Left lung (tissue), 10 donors: ENCODE results near the gene TRIM45. TPM values are rescaled to one million over a fixed set of nuclear protein-coding genes. Genes with fewer than 3 reads are reported as not detected.
"Not testable (repeated sequence)": the region's sequence is repeated elsewhere in the genome, so short reads cannot be mapped to it uniquely, and the experiment has no call there.

Experiments
- ATAC-seq: fragments of 200-7000 bp; cut with Tn5 transposase; one replicate; pipeline ENCODE4 v1.9.1; 2020; ENCODE audit warnings: moderate library complexity
- DNase-seq, 4 donors: peaks; one replicate each; pipeline ENCODE4 v3.0.0-alpha.2; 2013 to 2020
- H3K27ac ChIP-seq, 2 donors: fragments of 200-600 bp; sonication (generic) in 1 of 2; one replicate each; pipeline versions ENCODE4 v1.5.0 to v1.8.0; 2020 to 2021
- H3K27me3 ChIP-seq, 2 donors: fragments of 200-600 bp; sonication (generic) in 1 of 2; one replicate each; pipeline versions ENCODE4 v1.5.0 to v1.8.0; 2020 to 2021
- H3K36me3 ChIP-seq, 2 donors: fragments of 200-600 bp; sonication (generic) in 1 of 2; one replicate each; pipeline versions ENCODE4 v1.5.0 to v1.8.0; 2020 to 2021
- H3K4me1 ChIP-seq, 2 donors: fragments of 200-600 bp; one replicate each; pipeline ENCODE4 v1.8.0; 2021
- H3K4me3 ChIP-seq, 2 donors: fragments of 200-600 bp; sonication (generic) in 1 of 2; one replicate each; pipeline versions ENCODE4 v1.5.0 to v1.8.0; 2020 to 2021; ENCODE audit warnings: mild to moderate bottlenecking in 1 of 2
- H3K9me3 ChIP-seq, 2 donors: fragments of 200-600 bp; sonication (generic) in 1 of 2; one replicate each; pipeline versions ENCODE4 v1.5.0 to v1.8.0; 2020 to 2021
- intact Hi-C, 2 donors: fragments of 100-400 bp; cut with DNase I; formaldehyde crosslinking; loops; one replicate each; pipeline versions ENCODE4 v1.11.2 to v1.14.2; 2022
- polyA plus RNA-seq, 6 donors: library from polyadenylated mRNA; unstranded; fragments of 120-200 nt; gene quantifications; one replicate each; pipeline ENCODE4 v1.2.1, GENCODE V29; 2013; ENCODE audit not compliant: insufficient read length in 6 of 6
- total RNA-seq, 2 donors: library from RNA; stranded (reverse); fragmentation: NEBNext Ultra II Directional; extraction: Animal tissue kit (Norgen Biotek cat#: 25700); gene quantifications; one replicate each; pipeline ENCODE4 v1.2.1, GENCODE V29; 2021
- TF ChIP-seq, protein P1 (sequence below), 2 donors: fragments of 200-600 bp; sonication (generic) in 1 of 2; IDR thresholded peaks; one replicate each; pipeline versions ENCODE4 v1.5.0 to v1.8.0; 2021; ENCODE audit warnings: antibody characterized with exemption in 2 of 2
- donor health status: DM: no; HTN: yes; CAD: no.
- donor health status: DM: no; HTN: no; CAD: no.

The TRIM45 gene
- total and polyA plus RNA-seq, 8 donors = 2.6 to 18.9 (median 17.2) TPM

DNA sequence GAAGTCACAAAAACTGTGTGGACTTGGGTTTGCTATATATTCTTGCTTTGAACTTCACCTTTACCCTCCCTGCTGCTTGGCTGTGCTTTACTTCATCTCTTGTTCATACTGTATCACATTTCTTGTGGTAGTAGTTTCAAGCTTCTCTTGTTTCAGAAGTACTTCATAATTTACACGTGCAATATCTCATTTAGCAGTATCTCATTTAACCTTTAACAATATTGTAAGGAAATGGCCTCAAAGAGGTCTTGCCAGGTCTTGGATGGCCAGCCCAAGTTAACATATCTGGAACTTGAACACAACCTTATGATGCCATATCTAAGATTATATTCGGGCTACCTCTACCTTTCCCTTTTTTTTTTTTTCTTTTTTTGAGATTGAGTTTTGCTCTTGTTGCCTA lies 1.7 kb upstream of the TRIM45 start:
- Histone ChIP-seq H3K9me3 (no peaks in the 10 kb centered on the region), H3K4me3 (no peak overlapping the region), H3K27me3 (no peaks in the 10 kb centered on the region), H3K27ac (no peak overlapping the region), H3K36me3 (no peaks in the 10 kb centered on the region), H3K4me1 (peaks cover 0 to 14% of the 10 kb centered on the region in 2 donors)
- no peak for ATAC-seq
- DNase-seq = no peak
- intact Hi-C loops = loop anchor here in 1 of 2 donors (5.0 kb wide), 1 partner anchor 56 kb away; no protein-coding TSS in a partner anchor
- TF ChIP-seq, protein P1, sequence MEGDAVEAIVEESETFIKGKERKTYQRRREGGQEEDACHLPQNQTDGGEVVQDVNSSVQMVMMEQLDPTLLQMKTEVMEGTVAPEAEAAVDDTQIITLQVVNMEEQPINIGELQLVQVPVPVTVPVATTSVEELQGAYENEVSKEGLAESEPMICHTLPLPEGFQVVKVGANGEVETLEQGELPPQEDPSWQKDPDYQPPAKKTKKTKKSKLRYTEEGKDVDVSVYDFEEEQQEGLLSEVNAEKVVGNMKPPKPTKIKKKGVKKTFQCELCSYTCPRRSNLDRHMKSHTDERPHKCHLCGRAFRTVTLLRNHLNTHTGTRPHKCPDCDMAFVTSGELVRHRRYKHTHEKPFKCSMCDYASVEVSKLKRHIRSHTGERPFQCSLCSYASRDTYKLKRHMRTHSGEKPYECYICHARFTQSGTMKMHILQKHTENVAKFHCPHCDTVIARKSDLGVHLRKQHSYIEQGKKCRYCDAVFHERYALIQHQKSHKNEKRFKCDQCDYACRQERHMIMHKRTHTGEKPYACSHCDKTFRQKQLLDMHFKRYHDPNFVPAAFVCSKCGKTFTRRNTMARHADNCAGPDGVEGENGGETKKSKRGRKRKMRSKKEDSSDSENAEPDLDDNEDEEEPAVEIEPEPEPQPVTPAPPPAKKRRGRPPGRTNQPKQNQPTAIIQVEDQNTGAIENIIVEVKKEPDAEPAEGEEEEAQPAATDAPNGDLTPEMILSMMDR (IDR thresholded peaks at IDR 0.05) = no peak

DNA sequence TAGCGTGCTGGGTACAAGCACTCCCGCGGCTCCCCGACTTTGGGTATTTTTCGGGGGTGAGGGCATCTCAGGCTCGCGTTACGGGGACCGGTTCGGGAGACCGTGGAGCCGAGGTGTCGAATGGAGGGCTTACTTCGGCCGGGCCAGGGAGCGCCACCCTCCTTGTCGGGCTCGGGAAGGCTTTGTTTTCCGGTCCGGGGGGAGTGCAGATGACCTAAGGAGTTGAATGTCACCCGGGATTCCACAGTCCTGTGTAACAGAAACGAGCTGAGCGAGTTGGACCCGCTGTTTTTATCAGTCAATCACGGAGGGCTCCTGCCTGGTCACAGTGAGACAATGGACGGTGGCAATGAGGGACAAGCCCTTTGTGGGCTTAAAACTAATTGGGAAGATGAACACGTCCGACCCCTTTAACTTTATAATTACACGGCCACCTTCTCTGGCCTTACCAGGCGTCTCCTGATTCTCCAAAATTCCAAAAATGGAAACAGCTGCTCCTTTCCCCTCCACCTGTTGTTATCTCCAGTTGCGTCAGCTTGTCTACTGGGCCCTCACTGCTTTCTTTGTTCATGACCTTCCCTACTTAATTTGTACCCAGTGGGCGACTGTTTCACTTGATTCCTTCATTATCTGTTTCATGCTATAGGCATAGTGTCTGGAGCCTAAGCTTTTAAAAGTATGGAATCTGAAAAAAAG lies 929 bp upstream of the TRIM45 start:
- H3K27me3 ChIP-seq = no peaks in the 10 kb centered on the region
- H3K4me3 ChIP-seq = peak overlapping the region; percentile 44 to 54
- TF ChIP-seq, protein P1 (IDR thresholded peaks at IDR 0.05) = no peak
- intact Hi-C loops = loop anchor here in 1 of 2 donors (5.0 kb wide), 1 partner anchor 55 kb away; no protein-coding TSS in a partner anchor
- peak overlapping the region; percentile 83 to 92 for H3K27ac ChIP-seq
- no peak for DNase-seq
- no peaks in the 10 kb centered on the region for H3K9me3 ChIP-seq
- no peaks in the 10 kb centered on the region for H3K36me3 ChIP-seq
- no peak for ATAC-seq
- H3K4me1 ChIP-seq = peaks cover 0 to 14% of the 10 kb centered on the region in 2 donors

DNA sequence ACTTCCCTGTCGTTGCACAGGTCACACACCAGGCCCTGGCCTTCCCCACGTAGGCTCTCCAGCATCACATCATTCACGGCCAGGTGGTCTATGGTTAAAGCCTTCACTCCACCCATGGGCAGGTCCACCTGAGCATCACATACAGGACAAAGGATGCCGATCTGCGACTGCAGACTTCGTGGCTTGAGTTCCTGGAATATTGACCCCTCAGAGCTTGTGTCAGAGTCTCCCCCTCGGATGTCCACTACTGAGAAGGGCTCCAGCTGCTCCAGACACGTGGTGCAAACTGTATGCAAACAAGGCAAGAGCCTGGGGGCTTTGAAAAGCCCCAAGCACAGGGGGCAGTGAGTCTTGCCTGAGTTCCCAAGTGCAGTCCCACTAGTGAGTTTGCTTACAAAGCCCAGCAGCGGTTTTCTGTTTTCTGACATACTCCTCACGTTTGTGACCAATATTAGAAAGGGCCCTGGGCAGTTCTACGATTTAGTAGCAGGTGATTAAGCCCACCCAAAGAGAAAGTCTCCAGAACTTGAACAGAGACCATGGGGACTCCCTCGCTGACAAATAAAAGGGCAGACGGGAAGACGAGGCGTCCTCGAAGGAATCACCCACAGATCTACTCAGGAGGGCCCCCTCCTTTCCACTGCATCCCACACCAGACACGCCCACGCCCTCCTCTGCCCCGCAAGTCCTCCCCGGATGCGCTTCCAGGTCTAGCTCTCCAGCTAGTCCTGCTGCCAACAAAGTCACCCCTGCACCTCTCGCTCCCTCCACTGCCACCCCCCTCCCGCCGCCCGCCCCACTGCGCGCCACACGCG lies 568 bp downstream of the TRIM45 start:
- intact Hi-C loops = loop anchor here in 1 of 2 donors (5.0 kb wide), 1 partner anchor 54 kb away; no protein-coding TSS in a partner anchor

DNA sequence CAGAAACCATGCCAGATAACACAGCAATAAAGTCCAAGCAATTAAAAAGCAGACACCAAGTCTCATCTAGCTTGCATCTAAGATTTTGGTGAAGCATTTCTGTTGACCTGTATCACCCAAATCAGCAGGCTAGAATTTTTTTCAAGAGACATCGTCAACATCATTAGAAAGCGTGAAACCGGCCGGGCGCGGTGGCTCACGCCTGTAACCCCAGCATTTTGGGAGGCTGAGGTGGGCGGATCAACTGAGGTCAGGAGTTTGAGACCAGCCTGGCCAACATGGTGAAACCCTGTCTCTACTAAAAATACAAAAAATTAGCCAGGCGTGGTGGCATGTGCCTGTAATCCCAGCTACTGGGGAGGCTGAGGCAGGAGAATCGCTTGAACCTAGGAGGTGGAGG lies 2.4 kb downstream of the TRIM45 start:
- ATAC-seq, H3K9me3 ChIP-seq, H3K27ac ChIP-seq, H3K4me3 ChIP-seq, intact Hi-C loops, H3K27me3 ChIP-seq, H3K36me3 ChIP-seq: not testable (repeated sequence)
- H3K4me1 ChIP-seq = peaks cover 0 to 14% of the 10 kb centered on the region in 2 donors
- peak in 1 of 4 donors; percentile 70 for DNase-seq

More for the DNA sequence above, 568 bp downstream of the TRIM45 start:
- DNase-seq (no peak), ATAC-seq (peak; percentile 47)
- no peaks in the 10 kb centered on the region for H3K27me3 ChIP-seq
- H3K9me3 ChIP-seq = no peaks in the 10 kb centered on the region
- TF ChIP-seq, protein P1 (IDR thresholded peaks at IDR 0.05) = no peak
- no peaks in the 10 kb centered on the region for H3K36me3 ChIP-seq
- peak overlapping the region; percentile 83 to 92 for H3K27ac ChIP-seq
- H3K4me1 ChIP-seq = peaks cover 0 to 14% of the 10 kb centered on the region in 2 donors
- H3K4me3 ChIP-seq = peak overlapping the region; percentile 44 to 54

DNA sequence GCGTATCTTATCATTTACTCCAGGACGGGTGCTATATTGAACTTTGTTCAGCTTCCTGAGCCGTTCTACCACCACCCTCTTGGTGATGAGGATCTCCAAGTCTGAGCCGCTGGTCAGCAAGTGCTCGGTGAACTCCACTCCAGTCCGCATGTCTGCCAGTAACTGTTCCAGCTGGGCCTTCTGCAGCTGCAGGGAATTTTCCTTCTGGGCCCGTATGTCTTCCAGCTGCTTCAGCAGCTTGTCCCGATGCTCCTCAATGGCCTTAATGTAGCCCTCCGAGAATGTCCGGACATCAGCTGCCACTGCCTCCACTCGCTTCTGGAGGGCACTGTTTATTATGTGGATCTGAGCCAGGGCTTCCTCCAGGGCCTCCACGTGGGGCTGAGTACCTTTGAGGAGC lies 3.4 kb downstream of the TRIM45 start:
- Histone ChIP-seq H3K4me1 (peaks cover 0 to 14% of the 10 kb centered on the region in 2 donors), H3K27ac (no peak overlapping the region), H3K36me3 (no peaks in the 10 kb centered on the region), H3K27me3 (no peaks in the 10 kb centered on the region), H3K4me3 (no peak overlapping the region), H3K9me3 (no peaks in the 10 kb centered on the region)
- intact Hi-C loops = no loop called here
- no peak for DNase-seq
- TF ChIP-seq, protein P1 (IDR thresholded peaks at IDR 0.05) = no peak
- no peak for ATAC-seq
